ENCODE results near the gene NRAS.
A peak's percentile ranks its signal among the peaks of the same experiment; 100 is the strongest.
"Not testable (repeated sequence)": the region's sequence is repeated elsewhere in the genome, so short reads cannot be mapped to it uniquely, and the experiment has no call there.

Gene NRAS
- total RNA-seq, result 67.8 to 83.2 reads per million in 2 donors

GRCh38 chr1:114716304-114717170 lies at the start of gene NRAS:
NRAS (minus strand) TSS chr1:114716771; CDS start chr1:114716160, 611 bp downstream.
- peak; percentile 96 for DNase-seq

GRCh38 chr1:114764689-114765088 lies 48.1 kb upstream of the NRAS start:
- no peak for DNase-seq

DNA sequence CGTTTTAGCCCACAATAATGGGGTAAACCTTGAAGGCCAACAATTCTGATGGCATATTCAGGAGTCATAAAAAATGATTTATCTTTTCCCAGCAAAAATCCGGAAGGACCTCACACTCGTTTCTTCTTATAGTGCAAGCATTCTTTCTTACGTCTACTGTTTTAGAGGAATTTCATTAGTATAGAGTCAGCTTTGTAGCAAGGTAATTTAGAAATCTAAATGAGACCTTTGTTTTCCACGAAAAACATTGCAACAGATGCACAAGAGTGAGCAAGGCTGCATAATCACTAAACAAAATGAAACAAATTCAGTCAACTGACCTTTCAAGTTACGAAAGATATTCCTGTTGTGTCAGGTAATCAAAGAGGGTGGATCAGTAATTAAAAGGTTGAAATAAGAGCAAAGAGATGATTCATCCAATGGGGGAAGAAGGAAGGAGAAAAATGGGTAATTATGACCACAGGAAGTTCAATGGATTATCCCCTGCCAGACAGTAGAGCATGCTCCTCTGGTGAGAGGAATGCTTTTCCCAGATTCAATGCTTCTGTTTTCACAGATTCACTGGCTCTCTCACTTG lies 41.8 kb upstream of the NRAS start:
- no peak for DNase-seq

- DNase-seq, result peak; percentile 95
Observed at GRCh38 chr1:114757455-114758255, 41.1 kb upstream of the NRAS start, which contains the start of gene CSDE1. CSDE1 (minus strand) TSS chr1:114757984; CDS start chr1:114739890, 18,094 bp downstream.

DNA sequence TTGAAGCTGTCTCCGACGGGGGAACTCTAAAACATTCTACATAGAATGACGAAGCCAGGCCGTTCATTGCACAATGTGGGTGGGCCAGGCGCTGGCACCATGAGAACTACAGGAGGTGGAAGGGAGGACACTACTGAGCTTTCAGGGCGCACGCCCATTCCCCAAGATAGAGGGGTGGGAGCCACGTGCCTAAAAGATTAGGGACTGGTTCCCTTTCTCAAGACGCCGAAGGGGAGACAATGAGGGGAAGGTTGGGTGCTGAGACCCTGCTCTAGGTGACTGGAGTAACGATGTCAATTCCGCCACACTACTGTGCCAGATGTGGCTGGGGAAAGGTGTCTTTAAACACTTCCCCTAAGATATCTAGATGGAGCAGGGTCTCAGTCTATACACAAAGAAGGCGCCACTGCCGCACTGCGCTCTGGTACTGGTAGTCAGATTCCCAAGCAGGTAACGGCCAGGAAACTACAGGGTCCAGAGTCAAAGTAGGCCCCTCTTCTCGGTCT lies 40.4 kb upstream of the NRAS start:
- peak; percentile 4 for DNase-seq

DNA sequence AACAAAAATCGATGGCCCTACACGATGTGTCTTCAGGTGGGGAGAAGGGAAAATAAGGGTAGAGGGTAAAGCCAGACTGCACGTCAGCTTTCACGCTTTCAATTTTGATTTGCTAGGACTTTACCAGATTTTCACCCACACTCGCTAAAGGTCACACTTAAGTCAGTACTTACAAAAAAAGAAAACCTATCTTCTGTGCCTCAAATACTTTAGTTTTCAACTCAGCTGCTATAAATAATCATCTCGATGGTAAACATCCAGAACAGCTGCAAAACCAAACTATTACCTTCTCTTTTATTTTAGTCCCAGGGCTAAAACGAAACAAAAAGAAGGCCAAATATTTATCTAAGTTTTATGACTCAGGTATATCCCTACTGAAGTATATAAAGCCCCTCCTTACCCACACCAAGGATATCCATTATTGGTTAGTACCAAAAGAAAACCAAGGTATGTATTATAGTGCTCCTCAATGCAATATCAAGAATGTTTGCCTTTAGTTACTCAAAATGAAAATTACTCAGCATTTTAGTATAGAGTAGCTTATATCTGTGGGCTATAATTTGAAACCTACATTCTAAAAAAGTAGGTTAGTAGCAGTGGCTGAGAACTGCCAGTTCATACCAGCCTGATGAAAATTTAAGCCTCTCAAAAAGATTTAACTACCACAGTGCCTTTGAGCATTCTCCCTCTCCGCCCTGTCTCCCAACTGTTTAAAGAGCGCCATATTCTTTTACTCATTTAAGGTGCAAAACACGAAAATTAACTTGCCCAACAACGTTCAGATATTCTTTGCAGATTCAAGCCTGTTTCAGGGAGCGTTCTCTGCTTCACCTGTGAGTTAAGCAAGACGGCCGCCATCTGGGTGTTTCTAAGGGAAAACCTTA lies 39.7 kb upstream of the NRAS start:
- DNase-seq, result no peak

DNA sequence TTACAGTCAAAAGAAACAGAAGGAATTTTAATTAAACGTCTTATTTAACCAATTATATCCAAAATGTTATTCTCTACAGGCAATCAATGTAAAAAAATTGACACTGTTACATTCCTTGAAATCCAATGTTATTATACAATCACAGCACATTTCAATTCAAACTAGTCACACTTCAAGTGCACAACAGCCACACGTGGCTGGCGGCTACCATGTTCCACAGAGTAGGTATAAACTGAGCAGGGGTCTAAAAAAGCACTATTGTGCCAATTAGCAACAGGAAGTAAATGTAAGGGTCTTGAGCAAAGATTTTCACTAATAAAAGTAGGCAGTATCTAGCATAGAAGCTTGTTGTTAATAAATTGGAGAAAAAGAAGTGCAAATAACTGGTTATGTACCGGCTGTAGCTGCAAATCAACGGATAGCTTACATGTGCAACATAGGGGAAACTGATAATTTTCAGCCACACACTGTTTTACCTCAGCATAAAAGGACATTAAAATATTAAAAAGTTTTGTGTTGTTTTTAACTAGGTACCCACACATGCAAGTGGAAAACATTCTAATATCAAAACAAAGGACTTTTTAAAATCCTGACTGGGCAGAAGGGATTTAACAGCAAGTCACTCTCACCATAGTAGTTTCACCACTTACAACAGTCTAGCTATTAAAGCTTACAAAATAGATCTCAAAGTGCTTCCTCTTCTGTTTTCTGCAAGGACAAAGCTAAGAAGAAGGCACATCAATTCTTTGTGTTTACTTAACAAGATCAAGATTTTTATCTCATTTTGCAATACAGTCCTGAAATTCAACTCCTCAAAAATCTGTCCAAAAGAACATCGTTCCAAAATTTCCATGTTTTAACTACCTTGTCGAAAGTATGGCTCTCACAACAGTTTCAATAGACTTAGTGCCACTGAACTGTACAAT lies 38.7 kb upstream of the NRAS start:
- no peak for DNase-seq

- not testable (repeated sequence) for DNase-seq
Observed at GRCh38 chr1:114753702-114754101, 37.1 kb upstream of the NRAS start.

DNA sequence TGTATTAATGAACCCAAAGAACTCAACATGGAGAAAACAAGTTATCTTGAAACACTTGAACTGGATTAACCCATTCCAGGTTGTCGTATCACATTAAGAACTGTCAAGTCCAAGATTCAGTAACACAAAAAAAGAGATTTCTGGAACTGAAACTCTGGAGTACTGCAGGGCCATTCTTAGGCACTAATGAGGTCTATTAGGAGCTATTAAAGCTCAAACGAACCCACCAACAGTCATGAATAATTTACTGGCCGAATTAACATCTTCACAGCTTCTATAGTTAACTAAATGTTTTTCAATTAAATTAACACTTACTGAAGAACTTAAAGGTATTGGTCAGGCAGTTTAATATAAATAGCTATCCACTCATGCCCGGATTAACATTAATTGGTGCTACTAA lies 36.6 kb upstream of the NRAS start:
- no peak for DNase-seq

- no peak for DNase-seq
Observed at GRCh38 chr1:114750780-114751179, 34.2 kb upstream of the NRAS start.

- no peak for DNase-seq
Observed at GRCh38 chr1:114749835-114750234, 33.3 kb upstream of the NRAS start.

GRCh38 chr1:114746450-114747121 lies 30.0 kb upstream of the NRAS start:
- DNase-seq, result no peak

DNA sequence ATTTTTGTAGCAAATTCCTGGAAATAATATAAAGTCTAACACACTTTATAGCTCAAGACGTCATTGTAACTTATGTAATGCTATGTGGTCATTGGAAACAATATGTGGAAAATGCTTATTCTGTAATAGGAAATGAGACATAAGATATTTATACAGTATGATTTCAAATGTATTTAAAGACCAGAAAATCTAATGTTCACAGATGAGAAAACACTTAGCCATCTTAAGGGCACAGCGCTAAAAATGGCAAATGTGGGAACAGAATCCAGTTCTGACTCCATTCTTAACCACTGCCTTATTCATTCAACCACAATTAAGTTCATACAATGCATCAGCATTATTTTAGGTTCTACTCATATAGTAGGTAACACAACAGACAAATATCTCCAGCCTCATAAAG lies 28.7 kb upstream of the NRAS start:
- no peak for DNase-seq

GRCh38 chr1:114741963-114742746 lies 25.6 kb upstream of the NRAS start:
- DNase-seq, result no peak

- no peak for DNase-seq
Observed at GRCh38 chr1:114740331-114740730, 23.8 kb upstream of the NRAS start.

DNA sequence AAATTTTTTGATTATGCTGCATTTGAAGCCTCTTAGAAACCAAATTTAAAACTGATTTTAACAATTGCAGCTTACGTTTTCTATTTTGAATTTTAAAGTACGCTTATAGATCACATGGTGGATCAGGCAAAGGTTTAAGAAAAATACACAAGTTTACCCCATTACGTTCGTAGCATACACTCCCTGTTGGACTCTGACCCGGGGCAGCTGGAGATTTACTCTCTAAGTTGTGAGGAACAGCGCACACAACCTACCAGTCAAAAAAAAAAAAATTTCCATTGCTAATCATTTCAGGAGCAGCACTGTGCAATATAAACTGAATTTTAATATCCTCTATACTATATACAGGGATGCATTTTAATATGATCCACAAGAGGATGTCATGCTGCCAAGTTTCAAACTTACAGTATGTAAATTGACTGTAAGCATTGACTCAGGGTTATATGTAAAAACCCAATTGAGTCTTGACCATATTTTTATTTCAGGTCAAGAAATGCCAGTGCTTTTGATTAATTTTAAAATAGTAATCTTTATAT lies 20.8 kb upstream of the NRAS start:
- DNase-seq, result no peak

DNA sequence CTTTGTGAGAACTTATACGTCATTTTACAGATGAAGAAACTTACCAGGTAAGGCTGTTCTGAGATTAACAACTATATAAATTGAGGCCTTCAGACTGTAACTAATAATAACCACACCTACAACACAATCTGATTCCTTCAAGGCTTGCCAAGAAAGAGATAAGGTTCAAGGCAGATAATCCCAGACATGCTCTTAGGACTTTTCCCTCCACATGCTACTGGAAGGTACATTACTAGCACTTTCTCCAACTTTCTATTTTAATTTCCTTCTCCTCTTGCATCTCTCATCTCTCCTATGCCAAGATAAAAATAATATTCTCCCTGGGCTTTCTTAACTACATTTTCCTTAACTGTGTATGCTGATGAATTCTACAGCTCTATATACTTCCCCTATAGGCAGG lies 18.9 kb upstream of the NRAS start:
- no peak for DNase-seq

- no peak for DNase-seq
Observed at GRCh38 chr1:114729782-114730181, 13.2 kb upstream of the NRAS start.

GRCh38 chr1:114728553-114728952 lies 12.0 kb upstream of the NRAS start:
- DNase-seq, result no peak

Data from T-helper 9 cell (primary cell).